ENCODE data around the gene TRAPPC2L.
"Not testable (repeated sequence)": the region's sequence is repeated elsewhere in the genome, so short reads cannot be mapped to it uniquely, and the experiment has no call there.

Gene TRAPPC2L

DNA sequence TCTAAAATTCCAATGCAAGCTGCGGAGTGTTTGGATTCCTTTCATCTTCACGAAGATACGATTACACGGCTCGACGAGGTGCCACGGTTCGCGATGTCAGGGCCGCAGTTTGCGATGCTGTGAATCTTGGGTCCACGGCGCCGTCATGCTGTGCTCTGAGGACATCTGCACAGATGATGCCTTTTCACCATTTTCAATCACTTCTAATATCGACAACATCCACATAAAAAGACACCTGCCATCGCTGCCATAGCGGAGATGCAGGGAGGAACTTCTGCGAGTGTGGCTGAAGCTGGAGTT is 38.4 kb upstream of the TRAPPC2L start:
- DNase-seq (ENCODE audit: low read depth in 2 of 2), result no peak

DNA sequence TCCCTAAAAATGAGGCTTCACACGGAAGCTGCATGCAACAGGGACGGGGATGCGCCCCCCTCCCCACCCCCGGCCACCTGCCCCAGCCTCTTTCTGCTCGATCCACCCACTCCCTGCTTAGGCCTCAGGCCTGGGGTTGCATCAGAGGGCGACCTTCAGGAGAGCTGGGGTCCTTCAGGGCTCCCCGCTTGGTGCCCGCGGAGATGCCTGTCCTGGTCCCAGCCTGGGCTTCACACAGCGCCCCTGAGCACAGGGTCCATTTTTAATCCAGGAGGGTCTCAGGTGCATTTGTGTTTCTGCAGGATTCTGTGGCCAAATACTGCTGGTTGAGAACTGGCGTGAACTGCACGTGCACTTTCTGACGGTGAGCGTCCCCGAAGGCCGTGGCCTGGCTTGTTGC is 37.8 kb upstream of the TRAPPC2L start:
- no peak for DNase-seq (ENCODE audit: low read depth in 2 of 2)

GRCh38 chr16:88820385-88821025 is 36.4 kb upstream of the TRAPPC2L start:
- DNase-seq (ENCODE audit: low read depth in 2 of 2), result no peak

DNA sequence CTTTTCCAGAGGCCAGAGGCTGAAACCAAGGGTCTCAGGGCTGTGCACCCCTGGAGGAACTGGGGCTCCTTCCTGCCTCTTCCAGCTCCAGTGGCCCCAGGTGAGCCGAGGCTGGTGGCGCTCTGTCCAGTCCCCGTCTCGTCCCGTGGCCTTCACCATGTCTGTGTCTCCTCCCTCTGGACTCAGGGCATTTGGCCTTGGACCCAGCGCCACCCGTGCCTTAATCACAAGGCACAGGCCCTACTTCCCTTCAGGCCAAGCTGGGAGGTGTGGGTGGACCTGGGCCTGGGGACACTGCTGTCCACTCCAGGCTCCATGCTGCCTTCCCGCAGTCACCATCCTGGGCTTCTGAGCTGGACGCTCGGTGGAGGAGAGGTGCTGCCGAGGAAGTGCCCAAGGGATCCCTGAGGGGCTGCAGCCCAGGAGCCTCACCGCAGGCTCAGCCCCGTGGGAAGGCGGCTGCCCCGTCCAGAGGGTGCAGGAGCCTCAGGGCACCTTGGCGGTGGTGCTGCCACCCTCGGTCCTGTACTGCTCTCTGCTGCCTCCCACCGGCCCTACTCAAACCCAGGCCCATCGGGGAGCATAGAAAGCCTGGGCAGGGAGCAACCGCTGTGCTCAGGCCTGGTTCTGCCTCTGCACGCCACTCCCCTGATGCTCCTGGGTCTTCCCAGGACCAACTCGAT is 35.6 kb upstream of the TRAPPC2L start:
- DNase-seq (ENCODE audit: low read depth in 2 of 2), result no peak

GRCh38 chr16:88822281-88823040 is 34.5 kb upstream of the TRAPPC2L start:
- DNase-seq (ENCODE audit: low read depth in 2 of 2), result no peak

- not testable (repeated sequence) for DNase-seq (ENCODE audit: low read depth in 2 of 2)
Observed at GRCh38 chr16:88823646-88824045, 33.3 kb upstream of the TRAPPC2L start.

- DNase-seq (ENCODE audit: low read depth in 2 of 2), result no peak
Observed at GRCh38 chr16:88824256-88825077, 32.5 kb upstream of the TRAPPC2L start.

DNA sequence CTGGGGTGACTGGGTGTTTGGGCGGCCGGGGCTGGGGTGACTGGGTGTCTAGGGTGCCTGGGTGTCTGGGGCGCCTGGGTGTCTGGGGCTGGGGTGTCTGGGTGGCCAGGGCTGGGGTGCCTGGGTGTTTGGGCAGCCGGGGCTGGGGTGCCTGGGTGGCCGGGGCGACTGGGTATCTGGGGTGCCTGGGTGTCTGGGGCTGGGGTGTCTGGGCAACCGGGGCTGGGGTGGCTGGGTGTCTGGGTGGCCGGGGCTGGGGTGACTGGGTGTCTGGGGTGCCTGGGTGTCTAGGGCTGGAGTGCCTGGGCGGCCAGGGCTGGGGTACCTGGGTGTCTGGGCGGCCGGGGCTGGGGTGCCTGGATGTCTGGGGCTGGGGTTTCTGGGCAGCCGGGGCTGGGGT is 31.8 kb upstream of the TRAPPC2L start:
- no peak for DNase-seq (ENCODE audit: low read depth in 2 of 2)

- no peak for DNase-seq (ENCODE audit: low read depth in 2 of 2)
Observed at GRCh38 chr16:88826070-88826840, 30.7 kb upstream of the TRAPPC2L start.

DNA sequence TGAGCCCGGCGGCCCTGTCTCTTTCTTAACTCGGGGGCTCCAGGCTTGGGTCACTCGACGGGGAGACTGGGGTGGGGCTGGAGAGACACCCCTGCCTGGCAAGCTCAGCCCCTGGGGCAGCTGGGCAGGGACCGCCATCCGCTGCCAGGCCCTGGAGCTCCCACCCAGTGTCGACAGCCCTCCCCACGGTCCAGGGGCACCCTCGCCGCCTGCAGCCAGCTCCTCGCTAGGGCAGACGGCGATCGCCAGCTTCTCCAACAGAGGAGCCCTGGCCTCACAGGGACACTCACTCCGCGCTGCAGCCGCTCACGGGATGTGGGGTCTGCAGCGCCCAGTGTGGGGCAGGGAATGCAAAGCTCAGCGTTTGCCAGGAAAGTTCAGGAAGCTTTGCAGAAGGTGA is 29.2 kb upstream of the TRAPPC2L start:
- no peak for DNase-seq (ENCODE audit: low read depth in 2 of 2)

- no peak for DNase-seq (ENCODE audit: low read depth in 2 of 2)
Observed at GRCh38 chr16:88828711-88829110, 28.2 kb upstream of the TRAPPC2L start.

GRCh38 chr16:88830258-88830657 is 26.7 kb upstream of the TRAPPC2L start:
- DNase-seq (ENCODE audit: low read depth in 2 of 2), result no peak

DNA sequence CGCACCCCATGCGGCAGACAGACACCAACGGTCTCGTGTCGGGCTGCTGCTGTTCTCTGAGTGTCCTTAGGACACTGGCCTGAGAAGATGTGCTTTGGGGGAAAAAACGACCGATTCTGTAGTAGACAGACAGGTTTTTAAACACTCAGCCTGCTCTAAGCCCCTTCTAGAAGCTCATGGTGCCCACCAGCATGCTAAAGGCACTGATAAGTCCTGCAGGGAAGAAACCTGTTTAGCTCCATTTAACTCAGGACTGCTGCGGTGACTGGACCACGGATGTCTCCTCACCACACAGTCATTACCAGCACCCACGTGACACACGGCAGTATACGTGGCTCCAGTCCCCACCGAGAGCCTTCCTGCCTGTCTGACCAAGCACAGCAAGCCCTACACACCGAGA is 26.1 kb upstream of the TRAPPC2L start:
- DNase-seq (ENCODE audit: low read depth in 2 of 2), result no peak

GRCh38 chr16:88831838-88832237 is 25.1 kb upstream of the TRAPPC2L start:
- DNase-seq (ENCODE audit: low read depth in 2 of 2), result no peak

GRCh38 chr16:88833086-88833485 is 23.8 kb upstream of the TRAPPC2L start:
- DNase-seq (ENCODE audit: low read depth in 2 of 2), result no peak

DNA sequence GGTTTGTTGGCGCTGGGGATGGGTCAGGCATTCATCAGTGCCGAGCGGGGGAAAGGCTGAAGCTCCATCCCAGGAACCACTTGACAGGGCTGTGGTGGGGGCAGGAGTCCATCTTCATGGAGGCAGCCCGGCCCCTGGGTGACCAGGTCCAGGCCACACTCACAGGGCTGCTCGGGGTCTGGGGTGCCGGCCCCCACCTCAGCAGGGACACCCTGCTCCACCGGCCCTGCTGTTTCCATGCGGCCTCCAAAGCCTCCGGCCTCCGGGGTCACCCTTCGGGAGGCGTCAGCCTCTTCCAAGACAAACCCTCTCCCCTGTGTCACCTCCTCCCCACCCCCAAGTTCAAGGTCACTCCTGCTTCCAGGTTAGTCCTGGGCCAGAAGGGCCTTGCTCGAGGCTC is 22.3 kb upstream of the TRAPPC2L start:
- DNase-seq (ENCODE audit: low read depth in 2 of 2), result no peak

- DNase-seq (ENCODE audit: low read depth in 2 of 2), result no peak
Observed at GRCh38 chr16:88835383-88835782, 21.5 kb upstream of the TRAPPC2L start.

GRCh38 chr16:88835818-88836217 is 21.1 kb upstream of the TRAPPC2L start:
- DNase-seq (ENCODE audit: low read depth in 2 of 2), result no peak

GRCh38 chr16:88836791-88837190 is 20.1 kb upstream of the TRAPPC2L start:
- DNase-seq (ENCODE audit: low read depth in 2 of 2), result no peak

DNA sequence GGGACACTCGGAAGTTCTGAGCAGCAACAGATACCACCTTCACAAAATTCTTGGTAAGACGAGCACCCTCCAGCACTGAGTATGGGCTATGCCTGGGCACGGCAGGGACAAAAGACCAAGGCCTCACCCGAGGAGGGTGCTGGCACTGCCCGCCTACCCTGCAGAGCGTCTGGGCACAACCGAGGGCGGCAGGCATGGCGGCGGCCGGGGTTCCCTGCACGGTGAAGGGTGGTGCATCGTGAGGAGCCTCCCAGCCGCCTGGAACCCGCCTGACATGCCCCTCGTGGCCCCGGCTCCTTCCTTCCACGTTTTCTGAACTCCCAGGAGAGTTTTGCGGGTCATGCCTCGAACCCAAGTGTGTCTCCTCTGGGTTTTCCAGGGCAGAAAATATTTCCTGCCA is 19.1 kb upstream of the TRAPPC2L start:
- DNase-seq (ENCODE audit: low read depth in 2 of 2), result no peak

- DNase-seq (ENCODE audit: low read depth in 2 of 2), result no peak
Observed at GRCh38 chr16:88838566-88838965, 18.4 kb upstream of the TRAPPC2L start.
